NCI-H446 treated with DMSO at 0.1 percent for 48 hours (cell line): ENCODE data around the gene HES3.
A peak's percentile ranks its signal among the peaks of the same experiment; 100 is the strongest.

Experiments used
- DNase-seq: peaks from one replicate; lab custom pipeline; 2025; lab: John Stamatoyannopoulos, UW

HES3 gene

GRCh38 chr1:6245869-6246496 is 2.0 kb downstream of the HES3 start:
- peak; percentile 79 for DNase-seq

GRCh38 chr1:6246497-6247467 is 2.8 kb downstream of the HES3 start:
- DNase-seq: peak; percentile 47

- no peak for DNase-seq
Measured at GRCh38 chr1:6247651-6248050, 3.7 kb downstream of the HES3 start.

- no peak for DNase-seq
Measured at GRCh38 chr1:6248161-6248776, 4.3 kb downstream of the HES3 start.

GRCh38 chr1:6248932-6249738 is 5.2 kb downstream of the HES3 start:
- DNase-seq: no peak

GRCh38 chr1:6249739-6250689 is 6.0 kb downstream of the HES3 start:
- no peak for DNase-seq

- no peak for DNase-seq
Measured at GRCh38 chr1:6251233-6251632, 7.3 kb downstream of the HES3 start.

- DNase-seq: no peak
Measured at GRCh38 chr1:6251681-6252373, 7.8 kb downstream of the HES3 start.

- DNase-seq: no peak
Measured at GRCh38 chr1:6252374-6252710, 8.4 kb downstream of the HES3 start.

- no peak for DNase-seq
Measured at GRCh38 chr1:6253380-6253779, 9.4 kb downstream of the HES3 start.

GRCh38 chr1:6254691-6255090 is 10.7 kb downstream of the HES3 start:
- DNase-seq: no peak

- no peak for DNase-seq
Measured at GRCh38 chr1:6256645-6257044, 12.7 kb downstream of the HES3 start.

- DNase-seq: no peak
Measured at GRCh38 chr1:6257541-6258069, 13.6 kb downstream of the HES3 start.

- DNase-seq: no peak
Measured at GRCh38 chr1:6258675-6259074, 14.7 kb downstream of the HES3 start.

- no peak for DNase-seq
Measured at GRCh38 chr1:6259491-6260362, 15.7 kb downstream of the HES3 start.

GRCh38 chr1:6260433-6260934 is 16.5 kb downstream of the HES3 start:
- no peak for DNase-seq

GRCh38 chr1:6260961-6261614 is 17.1 kb downstream of the HES3 start, which contains the start of gene GPR153:
Gene GPR153 (minus strand): TSS chr1:6261098. CDS start chr1:6254905, 6,193 bp downstream.
- DNase-seq: no peak

- DNase-seq: no peak
Measured at GRCh38 chr1:6261615-6261995, 17.6 kb downstream of the HES3 start.
